Activated naive CD8-positive, alpha-beta T cell treated with anti-CD3 and anti-CD28 coated beads, Interleukin-2, amount 50 U/mL, for 24 hours (primary cell): ENCODE measurements around the gene GPR17.

Experiments used
- ATAC-seq: fragments of 150-1000 bp; cut with Tn5 transposase; one replicate; pipeline ENCODE4 v1.10.0; 2021
- DNase-seq: peaks from one replicate; pipeline ENCODE4 v3.0.0; 2021
- H3K27ac Mint-ChIP-seq: one replicate; pipeline ENCODE4 v1.8.0; 2021; ENCODE audit warnings: mild to moderate bottlenecking, mixed read lengths
- H3K27me3 Mint-ChIP-seq: one replicate; pipeline ENCODE4 v1.8.0; 2021; ENCODE audit warnings: mixed read lengths
- H3K36me3 Mint-ChIP-seq: one replicate; pipeline ENCODE4 v1.8.0; 2021; ENCODE audit warnings: low read depth, mixed read lengths
- H3K4me1 Mint-ChIP-seq: one replicate; pipeline ENCODE4 v1.8.0; 2021; ENCODE audit warnings: mixed read lengths
- H3K4me3 Mint-ChIP-seq: one replicate; pipeline ENCODE4 v1.8.0; 2021; ENCODE audit warnings: mild to moderate bottlenecking, moderate library complexity, mixed read lengths
- H3K9me3 Mint-ChIP-seq: one replicate; pipeline ENCODE4 v1.8.0; 2021; ENCODE audit warnings: mixed read lengths

The GPR17 gene

DNA sequence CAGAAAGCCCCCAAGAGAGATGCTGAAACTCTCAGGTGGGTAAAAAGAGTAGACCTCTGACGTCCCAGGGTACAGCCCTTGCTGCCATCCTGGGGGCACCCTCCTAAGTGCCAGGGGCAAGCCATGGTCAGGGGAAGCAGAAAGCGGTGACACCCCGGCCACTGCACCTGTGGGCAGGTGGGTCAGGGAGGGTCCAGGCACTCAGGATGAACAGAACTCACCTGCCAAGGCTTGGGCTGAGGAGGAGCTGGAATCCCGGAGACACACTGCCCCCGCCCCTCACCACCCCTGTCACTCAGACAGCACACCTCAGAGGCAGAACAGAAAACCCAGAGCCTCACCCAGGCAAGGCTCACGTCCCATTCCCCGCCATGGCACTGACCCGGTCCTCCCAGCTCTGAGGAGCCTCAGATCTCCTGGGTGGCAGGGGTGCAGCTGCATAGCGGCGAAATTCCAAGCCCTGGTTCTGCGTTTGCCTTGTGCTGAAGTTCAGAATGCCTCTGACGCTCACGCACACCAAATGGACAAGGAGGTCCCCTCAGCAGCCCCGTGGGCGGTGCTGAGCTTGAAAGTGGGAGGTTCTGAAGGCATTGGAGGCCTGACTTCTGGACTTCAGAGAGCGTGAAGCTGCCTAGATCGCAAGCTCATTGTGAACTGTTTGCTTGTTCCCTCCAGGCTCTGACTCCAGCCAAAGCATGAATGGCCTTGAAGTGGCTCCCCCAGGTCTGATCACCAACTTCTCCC lies 4.3 kb downstream of the GPR17 start:
- no peak overlapping the region for H3K27ac Mint-ChIP-seq

DNA sequence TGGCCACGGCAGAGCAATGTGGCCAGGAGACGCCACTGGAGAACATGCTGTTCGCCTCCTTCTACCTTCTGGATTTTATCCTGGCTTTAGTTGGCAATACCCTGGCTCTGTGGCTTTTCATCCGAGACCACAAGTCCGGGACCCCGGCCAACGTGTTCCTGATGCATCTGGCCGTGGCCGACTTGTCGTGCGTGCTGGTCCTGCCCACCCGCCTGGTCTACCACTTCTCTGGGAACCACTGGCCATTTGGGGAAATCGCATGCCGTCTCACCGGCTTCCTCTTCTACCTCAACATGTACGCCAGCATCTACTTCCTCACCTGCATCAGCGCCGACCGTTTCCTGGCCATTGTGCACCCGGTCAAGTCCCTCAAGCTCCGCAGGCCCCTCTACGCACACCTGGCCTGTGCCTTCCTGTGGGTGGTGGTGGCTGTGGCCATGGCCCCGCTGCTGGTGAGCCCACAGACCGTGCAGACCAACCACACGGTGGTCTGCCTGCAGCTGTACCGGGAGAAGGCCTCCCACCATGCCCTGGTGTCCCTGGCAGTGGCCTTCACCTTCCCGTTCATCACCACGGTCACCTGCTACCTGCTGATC lies 4.9 kb downstream of the GPR17 start:
- ATAC-seq (no peak), DNase-seq (no peak)
- Mint-ChIP-seq H3K27ac (no peak overlapping the region), H3K27me3 (no peaks in the 10 kb centered on the region), H3K4me1 (peaks cover 8% of the 10 kb centered on the region), H3K36me3 (no peaks in the 10 kb centered on the region), H3K9me3 (no peaks in the 10 kb centered on the region), H3K4me3 (no peak overlapping the region)

More for the DNA sequence above, 4.3 kb downstream of the GPR17 start:
- Mint-ChIP-seq H3K4me3 (no peak overlapping the region), H3K36me3 (no peaks in the 10 kb centered on the region), H3K27me3 (no peaks in the 10 kb centered on the region), H3K4me1 (peaks cover 8% of the 10 kb centered on the region), H3K9me3 (no peaks in the 10 kb centered on the region)
- DNase-seq (no peak), ATAC-seq (no peak)

DNA sequence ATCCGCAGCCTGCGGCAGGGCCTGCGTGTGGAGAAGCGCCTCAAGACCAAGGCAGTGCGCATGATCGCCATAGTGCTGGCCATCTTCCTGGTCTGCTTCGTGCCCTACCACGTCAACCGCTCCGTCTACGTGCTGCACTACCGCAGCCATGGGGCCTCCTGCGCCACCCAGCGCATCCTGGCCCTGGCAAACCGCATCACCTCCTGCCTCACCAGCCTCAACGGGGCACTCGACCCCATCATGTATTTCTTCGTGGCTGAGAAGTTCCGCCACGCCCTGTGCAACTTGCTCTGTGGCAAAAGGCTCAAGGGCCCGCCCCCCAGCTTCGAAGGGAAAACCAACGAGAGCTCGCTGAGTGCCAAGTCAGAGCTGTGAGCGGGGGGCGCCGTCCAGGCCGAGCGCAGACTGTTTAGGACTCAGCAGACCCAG lies 5.4 kb downstream of the GPR17 start:
- Mint-ChIP-seq H3K27me3 (no peaks in the 10 kb centered on the region), H3K36me3 (no peaks in the 10 kb centered on the region), H3K9me3 (no peaks in the 10 kb centered on the region), H3K27ac (no peak overlapping the region), H3K4me1 (peaks cover 8% of the 10 kb centered on the region), H3K4me3 (no peak overlapping the region)
- DNase-seq: no peak
- ATAC-seq: no peak

DNA sequence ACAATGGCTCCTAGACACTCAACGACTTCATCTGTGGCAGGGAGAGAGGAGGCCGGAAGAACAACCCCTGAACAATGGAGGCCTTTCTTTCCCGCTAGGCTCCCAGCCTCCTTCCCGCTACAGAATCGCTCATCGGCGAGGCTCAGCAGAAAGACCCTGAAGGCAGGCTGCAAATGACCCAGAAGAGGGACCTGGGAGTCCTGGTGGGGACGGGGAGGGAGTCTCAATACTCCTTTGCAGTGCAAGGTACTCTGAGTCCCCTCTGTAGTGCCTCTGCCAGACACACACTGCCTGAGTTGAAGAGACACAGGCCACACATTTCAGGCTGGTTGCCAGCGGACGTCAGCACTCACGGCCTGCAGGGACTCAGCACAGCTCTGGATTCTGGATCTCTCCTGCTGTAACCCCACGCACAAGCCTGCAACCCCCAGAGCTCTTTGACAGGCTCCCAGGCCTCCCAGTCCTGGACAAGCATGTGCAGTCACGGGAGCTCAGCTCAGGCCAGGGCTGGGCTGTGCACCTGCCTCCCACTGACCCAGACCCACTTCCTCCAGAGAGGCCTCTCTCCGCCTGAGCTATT lies 6.1 kb downstream of the GPR17 start:
- H3K4me1 Mint-ChIP-seq: peaks cover 8% of the 10 kb centered on the region
- DNase-seq: no peak
- H3K27ac Mint-ChIP-seq: no peak overlapping the region
- ATAC-seq: no peak
- H3K4me3 Mint-ChIP-seq: no peak overlapping the region
- no peaks in the 10 kb centered on the region for H3K27me3 Mint-ChIP-seq
- no peaks in the 10 kb centered on the region for H3K36me3 Mint-ChIP-seq
- no peaks in the 10 kb centered on the region for H3K9me3 Mint-ChIP-seq

DNA sequence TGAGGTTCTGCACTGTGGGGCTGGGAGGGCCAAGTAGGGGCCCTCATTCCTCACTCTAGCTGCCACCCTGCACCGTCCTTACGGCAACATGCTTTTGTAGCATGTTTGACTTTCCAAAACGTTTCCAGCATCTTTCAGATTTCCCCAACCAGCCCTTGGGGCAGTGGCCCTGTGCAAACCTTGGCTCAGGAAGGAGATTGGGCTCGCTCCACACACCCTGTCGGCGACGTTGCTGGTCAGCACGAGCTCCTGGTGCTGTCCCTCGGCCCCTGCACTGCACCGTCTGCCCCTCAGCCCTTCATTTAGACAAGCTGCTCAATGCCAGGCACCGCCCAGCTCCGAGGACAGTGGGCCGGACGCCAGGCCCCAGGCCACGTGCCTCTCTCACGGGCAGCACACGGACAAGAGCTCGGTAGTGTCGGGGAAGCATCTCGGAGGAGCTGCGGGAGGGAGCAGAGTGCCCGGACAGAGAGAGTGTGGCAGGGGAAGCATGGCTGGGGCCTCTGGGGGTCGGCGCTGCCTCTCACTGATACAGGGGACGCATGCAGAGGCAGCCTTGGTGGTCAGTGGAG lies 6.9 kb downstream of the GPR17 start:
- DNase-seq (no peak), ATAC-seq (no peak)
- Mint-ChIP-seq H3K36me3 (no peaks in the 10 kb centered on the region), H3K4me3 (no peak overlapping the region), H3K27ac (no peak overlapping the region), H3K27me3 (no peaks in the 10 kb centered on the region), H3K9me3 (no peaks in the 10 kb centered on the region), H3K4me1 (peaks cover 8% of the 10 kb centered on the region)

GRCh38 chr2:127653421-127654083 lies 7.6 kb downstream of the GPR17 start:
- H3K4me3 Mint-ChIP-seq: no peak overlapping the region
- ATAC-seq: no peak
- H3K4me1 Mint-ChIP-seq: peaks cover 6% of the 10 kb centered on the region
- H3K9me3 Mint-ChIP-seq: no peaks in the 10 kb centered on the region
- no peak overlapping the region for H3K27ac Mint-ChIP-seq
- DNase-seq: no peak
- H3K36me3 Mint-ChIP-seq: no peaks in the 10 kb centered on the region
- H3K27me3 Mint-ChIP-seq: no peaks in the 10 kb centered on the region

- Mint-ChIP-seq H3K4me3 (no peak overlapping the region), H3K4me1 (peaks cover 4% of the 10 kb centered on the region), H3K9me3 (no peaks in the 10 kb centered on the region), H3K27ac (no peak overlapping the region), H3K27me3 (no peaks in the 10 kb centered on the region), H3K36me3 (no peaks in the 10 kb centered on the region)
- no peak for ATAC-seq
- DNase-seq: no peak
Observed at GRCh38 chr2:127654084-127654837, 8.3 kb downstream of the GPR17 start.

DNA sequence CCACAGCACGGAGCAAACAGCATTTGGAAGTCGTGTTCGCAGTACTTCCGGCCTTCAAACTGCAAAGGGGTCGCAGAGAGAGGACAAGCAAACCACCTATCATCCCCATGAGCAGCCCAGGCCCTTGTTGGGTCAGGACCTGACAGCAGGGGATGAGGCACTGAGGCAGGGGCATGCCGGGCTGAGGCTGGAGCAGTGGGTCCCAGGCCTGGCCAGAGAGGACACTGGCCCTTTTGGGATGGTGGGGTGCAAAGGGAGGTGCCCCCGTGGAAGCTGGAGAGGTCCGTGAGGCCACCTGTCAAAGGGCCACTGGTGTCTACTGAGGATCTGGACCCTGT lies 8.9 kb downstream of the GPR17 start:
- no peak for ATAC-seq
- Mint-ChIP-seq H3K27ac (no peak overlapping the region), H3K36me3 (no peaks in the 10 kb centered on the region), H3K27me3 (no peaks in the 10 kb centered on the region), H3K4me3 (no peak overlapping the region), H3K4me1 (peaks cover under 1% of the 10 kb centered on the region), H3K9me3 (no peaks in the 10 kb centered on the region)
- DNase-seq: no peak

DNA sequence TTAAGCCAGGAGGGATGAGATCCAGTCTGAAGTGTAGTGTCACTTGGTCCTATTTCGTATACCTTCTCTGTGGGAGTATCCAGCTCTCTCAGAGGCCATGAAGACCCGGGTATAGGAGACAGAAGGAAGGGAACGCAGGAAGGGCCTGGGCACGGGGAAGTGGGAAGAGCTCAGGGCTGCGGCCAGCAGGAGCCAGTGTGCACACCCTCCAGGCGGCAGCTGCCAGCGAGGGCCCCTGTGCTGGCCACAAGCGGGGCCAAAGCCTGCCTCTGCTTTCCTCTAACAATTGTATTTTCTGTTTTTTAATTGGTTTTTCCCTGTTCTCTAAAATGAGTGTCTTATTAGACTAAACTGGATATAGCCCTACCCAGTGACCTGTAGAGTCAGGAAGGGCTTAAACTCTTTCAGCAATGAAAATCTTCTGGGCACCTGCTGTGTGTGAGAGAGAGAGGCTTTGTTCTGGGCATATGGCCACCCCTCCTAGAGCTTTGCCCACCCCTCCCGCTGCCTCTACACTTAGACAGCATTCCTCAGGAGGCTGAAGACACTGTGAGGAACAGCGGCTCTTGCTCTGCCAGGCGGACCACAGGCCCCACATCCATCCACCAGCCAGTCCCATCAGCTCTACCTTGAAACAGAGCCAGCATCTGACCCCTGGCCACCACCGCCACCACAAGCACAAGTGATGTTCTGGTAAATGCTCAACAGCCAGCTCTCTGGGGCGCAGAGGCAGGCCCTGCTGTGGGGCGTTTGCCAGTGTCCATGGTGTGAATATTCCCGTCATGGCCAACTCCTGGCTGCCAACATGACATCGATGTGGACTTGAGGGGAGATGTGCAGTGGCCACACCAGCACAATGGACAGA lies 9.5 kb downstream of the GPR17 start:
- no peak for DNase-seq
- H3K27ac Mint-ChIP-seq: no peak overlapping the region

GRCh38 chr2:127656569-127657231 lies 10.7 kb downstream of the GPR17 start:
- H3K4me3 Mint-ChIP-seq: no peak overlapping the region
- H3K4me1 Mint-ChIP-seq: no peaks in the 10 kb centered on the region
- DNase-seq (no peak), ATAC-seq (no peak)
- no peaks in the 10 kb centered on the region for H3K9me3 Mint-ChIP-seq
- no peak overlapping the region for H3K27ac Mint-ChIP-seq
- H3K36me3 Mint-ChIP-seq: no peaks in the 10 kb centered on the region
- no peaks in the 10 kb centered on the region for H3K27me3 Mint-ChIP-seq

More for the DNA sequence above, 9.5 kb downstream of the GPR17 start:
- no peaks in the 10 kb centered on the region for H3K36me3 Mint-ChIP-seq
- H3K4me3 Mint-ChIP-seq: no peak overlapping the region
- no peaks in the 10 kb centered on the region for H3K9me3 Mint-ChIP-seq
- ATAC-seq: no peak
- no peaks in the 10 kb centered on the region for H3K4me1 Mint-ChIP-seq
- no peaks in the 10 kb centered on the region for H3K27me3 Mint-ChIP-seq

GRCh38 chr2:127657232-127657595 lies 11.3 kb downstream of the GPR17 start:
- no peak for DNase-seq
- H3K9me3 Mint-ChIP-seq: no peaks in the 10 kb centered on the region
- H3K4me3 Mint-ChIP-seq: no peak overlapping the region
- no peak overlapping the region for H3K27ac Mint-ChIP-seq
- H3K4me1 Mint-ChIP-seq: no peaks in the 10 kb centered on the region
- ATAC-seq: no peak
- peaks cover 4% of the 10 kb centered on the region for H3K27me3 Mint-ChIP-seq
- H3K36me3 Mint-ChIP-seq: no peaks in the 10 kb centered on the region

GRCh38 chr2:127658146-127658545 lies 12.2 kb downstream of the GPR17 start:
- no peak for DNase-seq
- H3K9me3 Mint-ChIP-seq: no peaks in the 10 kb centered on the region
- peaks cover 7% of the 10 kb centered on the region for H3K27me3 Mint-ChIP-seq
- no peak overlapping the region for H3K27ac Mint-ChIP-seq
- H3K4me3 Mint-ChIP-seq: no peak overlapping the region
- no peaks in the 10 kb centered on the region for H3K36me3 Mint-ChIP-seq
- ATAC-seq: no peak
- no peaks in the 10 kb centered on the region for H3K4me1 Mint-ChIP-seq

GRCh38 chr2:127658641-127659407 lies 12.9 kb downstream of the GPR17 start:
- Mint-ChIP-seq H3K27me3 (peaks cover 13% of the 10 kb centered on the region), H3K4me1 (no peaks in the 10 kb centered on the region), H3K36me3 (no peaks in the 10 kb centered on the region), H3K4me3 (no peak overlapping the region), H3K27ac (no peak overlapping the region), H3K9me3 (no peaks in the 10 kb centered on the region)
- ATAC-seq: no peak
- DNase-seq: no peak
